SK-N-SH (cell line): ENCODE measurements around the gene AZU1. TPM values are rescaled to one million over a fixed set of nuclear protein-coding genes. Genes with fewer than 3 reads are reported as not detected.

Experiments used
- CTCF ChIA-PET: fragments of 300-600, 350-600 bp; formaldehyde crosslinking; extraction: SDS; loops from one replicate; lab custom pipeline; 2021; lab: Yijun Ruan, JAX
- POLR2A ChIA-PET: fragments of 350-600 bp; sonication (Branson Sonifier 250); formaldehyde crosslinking; extraction: SDS; loops from one replicate; lab custom pipeline; 2020; ENCODE audit warnings: antibody characterized with exemption, inconsistent platforms; lab: Yijun Ruan, JAX
- DNase-seq: peaks from one replicate; pipeline ENCODE4 v3.0.0; 2012
- H2AFZ ChIP-seq: fragments of 200-600 bp; sonication (generic); 2 replicates; pipeline ENCODE4 v1.8.1; 2016; ENCODE audit warnings: antibody characterized with exemption, mild to moderate bottlenecking, low read depth
- H3F3A ChIP-seq: fragments of 200-600 bp; sonication (generic); replicated peaks from 2 replicates; pipeline ENCODE3; 2016; ENCODE audit warnings: antibody characterized with exemption, mild to moderate bottlenecking; ENCODE audit not compliant: insufficient read depth
- H3K27ac ChIP-seq, 2 experiments: fragments of 200-500 bp in 1 of 2; fragments of 200-600 bp in 1 of 2; sonication (Bioruptor generic) in 1 of 2; sonication (generic), shearing (Covaris generic) in 1 of 2; 2 replicates each; pipeline versions ENCODE4 v1.5.1 to v1.6.1; 2014 to 2016; ENCODE audit warnings: low read depth in 2 of 2, inconsistent platforms in 1 of 2, low read length in 1 of 2, mild to moderate bottlenecking in 1 of 2, mixed read lengths in 1 of 2
- H3K27me3 ChIP-seq: fragments of 200-600 bp; sonication (generic), shearing (Covaris generic); 2 replicates; pipeline ENCODE4 v1.6.1; 2016; ENCODE audit warnings: mixed run types; ENCODE audit not compliant: insufficient read depth
- H3K36me3 ChIP-seq, 2 experiments: fragments of 200-500 bp in 1 of 2; fragments of 200-600 bp in 1 of 2; sonication (Bioruptor generic) in 1 of 2; sonication (generic) in 1 of 2; replicated peaks in 1 of 2; 2 replicates each; pipeline versions ENCODE3 to v1.5.1; 2014 to 2016; ENCODE audit warnings: low read length in 1 of 2, mild to moderate bottlenecking in 1 of 2; ENCODE audit not compliant: insufficient read depth in 2 of 2, control insufficient read depth in 1 of 2
- H3K4me1 ChIP-seq, 2 experiments: fragments of 200-500 bp in 1 of 2; fragments of 200-600 bp in 1 of 2; sonication (Bioruptor generic) in 1 of 2; sonication (generic), shearing (Covaris generic) in 1 of 2; 2 replicates each; pipeline versions ENCODE4 v1.5.1 to v1.6.1; 2014 to 2016; ENCODE audit warnings: low read depth in 1 of 2, low read length in 1 of 2, mixed run types in 1 of 2; ENCODE audit not compliant: insufficient read depth in 2 of 2, control insufficient read depth in 1 of 2
- H3K4me2 ChIP-seq: fragments of 200-600 bp; sonication (generic), shearing (Covaris generic); 2 replicates; pipeline ENCODE4 v1.6.1; 2017; ENCODE audit warnings: mixed run types
- H3K4me3 ChIP-seq, 2 experiments: fragments of 200-500 bp in 1 of 2; fragments of 200-600 bp in 1 of 2; sonication (Bioruptor generic) in 1 of 2; sonication (generic), shearing (Covaris generic) in 1 of 2; 2 replicates each; pipeline versions ENCODE4 v1.5.1 to v1.8.1; 2014 to 2016; ENCODE audit warnings: low read depth in 2 of 2, inconsistent platforms in 1 of 2, low read length in 1 of 2, mild to moderate bottlenecking in 1 of 2, mixed read lengths in 1 of 2, moderate library complexity in 1 of 2
- H3K79me2 ChIP-seq: fragments of 200-600 bp; sonication (generic); 2 replicates; pipeline ENCODE4 v1.8.1; 2017; ENCODE audit warnings: mild to moderate bottlenecking; ENCODE audit not compliant: insufficient read depth
- H3K9ac ChIP-seq: fragments of 200-600 bp; sonication (generic); 2 replicates; pipeline ENCODE4 v1.6.1; 2017; ENCODE audit warnings: mixed run types
- H3K9me2 ChIP-seq: fragments of 200-600 bp; sonication (generic); 2 replicates; pipeline ENCODE4 v1.6.1; 2017; ENCODE audit warnings: mixed run types
- H3K9me3 ChIP-seq: fragments of 200-600 bp; sonication (generic); 2 replicates; pipeline ENCODE4 v1.6.1; 2017; ENCODE audit warnings: mixed run types, mild to moderate bottlenecking, moderate library complexity
- H4K20me1 ChIP-seq: fragments of 200-600 bp; sonication (generic); 2 replicates; pipeline ENCODE4 v1.6.1; 2017; ENCODE audit warnings: mild to moderate bottlenecking, mixed run types; ENCODE audit not compliant: insufficient read depth
- CHD2 ChIP-seq: fragments of 150-350 bp; IDR thresholded peaks from 2 replicates; pipeline ENCODE4 v1.6.1; 2018; ENCODE audit warnings: low read length; ENCODE audit not compliant: partially characterized antibody
- EP300 ChIP-seq, 2 experiments: IDR thresholded peaks; 2 replicates each; pipeline versions ENCODE4 v1.4.0 to v1.6.1; 2012; ENCODE audit warnings: borderline replicate concordance in 1 of 2, low read depth in 1 of 2, low read length in 1 of 2
- GABPA ChIP-seq: IDR thresholded peaks from 2 replicates; pipeline ENCODE4 v1.4.0; 2012; ENCODE audit warnings: low read depth, mild to moderate bottlenecking
- JUND ChIP-seq: IDR thresholded peaks from 2 replicates; pipeline ENCODE4 v1.4.0; 2012
- MXI1 ChIP-seq: IDR thresholded peaks from 2 replicates; pipeline ENCODE4 v1.6.1; 2012; ENCODE audit warnings: mild to moderate bottlenecking, low read depth, low read length, improper control_type of control experiment
- NFIC ChIP-seq: IDR thresholded peaks from 2 replicates; pipeline ENCODE4 v1.4.0; 2012; ENCODE audit warnings: borderline replicate concordance
- NRF1 ChIP-seq: IDR thresholded peaks from 2 replicates; pipeline ENCODE4 v1.6.1; 2012; ENCODE audit warnings: low read depth, mild to moderate bottlenecking, low read length
- PBX3 ChIP-seq: IDR thresholded peaks from 2 replicates; pipeline ENCODE4; 2012
- POLR2AphosphoS5 ChIP-seq: IDR thresholded peaks from 2 replicates; pipeline ENCODE4 v1.6.1; 2012; ENCODE audit warnings: low read depth, low read length
- RCOR1 ChIP-seq: fragments of 150-350 bp; IDR thresholded peaks from 2 replicates; pipeline ENCODE4 v1.6.1; 2017; ENCODE audit warnings: antibody characterized with exemption, low read length
- RFX5 ChIP-seq: IDR thresholded peaks from 2 replicates; pipeline ENCODE4 v1.6.1; 2012; ENCODE audit warnings: mild to moderate bottlenecking, improper control_type of control experiment, low read length
- RXRA ChIP-seq: IDR thresholded peaks from 2 replicates; pipeline ENCODE4 v1.4.0; 2012; ENCODE audit warnings: low read depth, mild to moderate bottlenecking, borderline replicate concordance
- SMC3 ChIP-seq: IDR thresholded peaks from 2 replicates; pipeline ENCODE4 v1.6.1; 2012; ENCODE audit warnings: low read depth, low read length, improper control_type of control experiment
- TEAD4 ChIP-seq: IDR thresholded peaks from 2 replicates; pipeline ENCODE4 v1.4.0; 2012; ENCODE audit warnings: mild to moderate bottlenecking, borderline replicate concordance; ENCODE audit not compliant: insufficient read depth
- YY1 ChIP-seq: IDR thresholded peaks from 2 replicates; pipeline ENCODE4 v1.4.0; 2012; ENCODE audit warnings: low read depth, mild to moderate bottlenecking
- whole genome bisulfite sequencing: methylation state at CpG from one replicate; pipeline ENCODE4 v1.1.6; 2017; ENCODE audit warnings: low lambda C conversion rate; 5-methylcytosine and 5-hydroxymethylcytosine counted together
- polyA plus RNA-seq, 3 experiments: library from polyadenylated mRNA; depleted of rRNA; stranded (reverse); fragments of >200 nt; gene quantifications; 2 replicates each; pipeline ENCODE4 v1.2.3, GENCODE V29; 2012
- TF ChIP-seq, protein P1 (sequence below): IDR thresholded peaks from 2 replicates; pipeline ENCODE4 v1.4.0; 2012; ENCODE audit warnings: low read depth, borderline replicate concordance
- TF ChIP-seq, protein P2 (sequence below): fragments of 150-350 bp; IDR thresholded peaks from 2 replicates; pipeline ENCODE4 v1.6.1; 2016; ENCODE audit warnings: mild to moderate bottlenecking, low read depth, low read length
- TF ChIP-seq, protein P3 (sequence below): fragments of 150-350 bp; IDR thresholded peaks from 2 replicates; pipeline ENCODE4 v1.6.1; 2017; ENCODE audit warnings: antibody characterized with exemption, low read length, low read depth, borderline replicate concordance
- TF ChIP-seq, protein P4 (sequence below): IDR thresholded peaks from 2 replicates; pipeline ENCODE4 v1.4.0; 2012; ENCODE audit warnings: low read depth

The AZU1 gene
- polyA plus RNA-seq, 1 of the 3 experiments (the other 2 are of a cell fraction) = 0.15 TPM

- DNase-seq = peak; percentile 51
These were observed 31.5 kb downstream of the AZU1 start, which contains the start of gene CFD for GRCh38 chr19:858868-859843. Gene CFD (plus strand): TSS chr19:859664. CDS start chr19:859690, 26 bp downstream.

More at GRCh38 chr19:858868-859843, 31.5 kb downstream of the AZU1 start, which contains the start of gene CFD:
- Histone ChIP-seq H3K27ac (no peak within 1 kb of the TSS), H3F3A (peaks cover 7% of the 10 kb centered on the region), H3K9me3 (no peaks in the 10 kb centered on the region), H2AFZ (no peak within 1 kb of the TSS), H3K9me2 (no peaks in the 10 kb centered on the region), H3K4me2 (peak within 1 kb of the TSS; percentile 68; the same call in 1 of the 2 replicates), H3K79me2 (no peaks in the 10 kb centered on the region), H4K20me1 (no peaks in the 10 kb centered on the region), H3K4me1 (peaks cover 0 to 4% of the 10 kb centered on the region in 2 experiments; a peak in 1 of 4 replicates), H3K4me3 (peak within 1 kb of the TSS; percentile 46; a peak in 3 of 4 replicates), H3K9ac (no peak within 1 kb of the TSS), H3K36me3 (no peaks in the 10 kb centered on the region), H3K27me3 (peaks cover 34% of the 10 kb centered on the region)
- ChIA-PET CTCF (interaction anchor here (0.6 to 5.4 kb wide), 17 partner anchors 8 to 385 kb away, joined by 3 to 44 read pairs (median 3); partner anchors contain the start of genes KISS1R and WDR18), POLR2A (no interaction called here)
- WGBS = 53% methylated on average over 10 of the region's 24 CpGs
- no peak for TF ChIP-seq RFX5
- no peak for TF ChIP-seq SMC3
- no peak for TF ChIP-seq RCOR1
- no peak for TF ChIP-seq JUND
- no peak for TF ChIP-seq PBX3
- TF ChIP-seq CHD2 = no peak
- TF ChIP-seq, protein P1, sequence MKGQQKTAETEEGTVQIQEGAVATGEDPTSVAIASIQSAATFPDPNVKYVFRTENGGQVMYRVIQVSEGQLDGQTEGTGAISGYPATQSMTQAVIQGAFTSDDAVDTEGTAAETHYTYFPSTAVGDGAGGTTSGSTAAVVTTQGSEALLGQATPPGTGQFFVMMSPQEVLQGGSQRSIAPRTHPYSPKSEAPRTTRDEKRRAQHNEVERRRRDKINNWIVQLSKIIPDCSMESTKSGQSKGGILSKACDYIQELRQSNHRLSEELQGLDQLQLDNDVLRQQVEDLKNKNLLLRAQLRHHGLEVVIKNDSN = no peak
- TF ChIP-seq EP300 (IDR thresholded peaks at IDR 0.05; ENCODE audit: borderline replicate concordance in 1 of 2, low read depth in 1 of 2, low read length in 1 of 2) = no peak
- TF ChIP-seq, protein P2, sequence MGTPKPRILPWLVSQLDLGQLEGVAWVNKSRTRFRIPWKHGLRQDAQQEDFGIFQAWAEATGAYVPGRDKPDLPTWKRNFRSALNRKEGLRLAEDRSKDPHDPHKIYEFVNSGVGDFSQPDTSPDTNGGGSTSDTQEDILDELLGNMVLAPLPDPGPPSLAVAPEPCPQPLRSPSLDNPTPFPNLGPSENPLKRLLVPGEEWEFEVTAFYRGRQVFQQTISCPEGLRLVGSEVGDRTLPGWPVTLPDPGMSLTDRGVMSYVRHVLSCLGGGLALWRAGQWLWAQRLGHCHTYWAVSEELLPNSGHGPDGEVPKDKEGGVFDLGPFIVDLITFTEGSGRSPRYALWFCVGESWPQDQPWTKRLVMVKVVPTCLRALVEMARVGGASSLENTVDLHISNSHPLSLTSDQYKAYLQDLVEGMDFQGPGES = no peak
- TF ChIP-seq, protein P3, sequence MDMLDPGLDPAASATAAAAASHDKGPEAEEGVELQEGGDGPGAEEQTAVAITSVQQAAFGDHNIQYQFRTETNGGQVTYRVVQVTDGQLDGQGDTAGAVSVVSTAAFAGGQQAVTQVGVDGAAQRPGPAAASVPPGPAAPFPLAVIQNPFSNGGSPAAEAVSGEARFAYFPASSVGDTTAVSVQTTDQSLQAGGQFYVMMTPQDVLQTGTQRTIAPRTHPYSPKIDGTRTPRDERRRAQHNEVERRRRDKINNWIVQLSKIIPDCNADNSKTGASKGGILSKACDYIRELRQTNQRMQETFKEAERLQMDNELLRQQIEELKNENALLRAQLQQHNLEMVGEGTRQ = no peak
- no peak for TF ChIP-seq YY1
- TF ChIP-seq GABPA = no peak
- no peak for TF ChIP-seq NRF1
- TF ChIP-seq, protein P4, sequence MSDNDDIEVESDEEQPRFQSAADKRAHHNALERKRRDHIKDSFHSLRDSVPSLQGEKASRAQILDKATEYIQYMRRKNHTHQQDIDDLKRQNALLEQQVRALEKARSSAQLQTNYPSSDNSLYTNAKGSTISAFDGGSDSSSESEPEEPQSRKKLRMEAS = no peak
- TF ChIP-seq MXI1 = no peak
- no peak for TF ChIP-seq RXRA
- no peak for TF ChIP-seq TEAD4
- no peak for TF ChIP-seq POLR2AphosphoS5
- TF ChIP-seq NFIC = no peak
